Measurements from ENCODE around the gene SAP30L. TPM values are rescaled to one million over a fixed set of nuclear protein-coding genes. Genes with fewer than 3 reads are reported as not detected.

Gene SAP30L
- total RNA-seq, 6 experiments from 2014 or later, result 23.3 to 31.5 (median 28.1) TPM

DNA sequence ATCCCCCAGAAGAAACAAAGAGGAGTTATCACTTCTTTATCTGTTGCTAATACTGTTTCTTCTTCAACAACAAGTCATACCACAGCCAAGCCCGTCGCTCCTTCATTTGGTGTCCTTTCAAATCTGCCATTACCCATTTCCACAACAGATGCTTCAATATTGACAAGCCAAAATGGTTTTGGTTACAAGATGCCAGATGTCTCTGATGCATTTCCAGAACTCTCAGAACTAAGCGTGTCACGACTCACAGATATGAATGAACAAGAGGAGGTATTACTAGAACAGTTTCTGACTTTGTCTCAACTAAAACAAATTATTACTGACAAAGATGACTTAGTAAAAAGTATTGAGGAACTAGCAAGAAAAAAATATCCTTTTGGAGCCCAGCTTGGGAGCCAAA, 48.2 kb downstream of the SAP30L start:
- Mint-ChIP-seq H3K9me3 (no peaks in the 10 kb centered on the region), H3K4me1 (ENCODE audit: low read depth) (no peaks in the 10 kb centered on the region), H3K4me3 (no peak overlapping the region), H3K27ac (no peak overlapping the region), H3K27me3 (ENCODE audit: insufficient read depth) (peaks cover 47% of the 10 kb centered on the region), H3K36me3 (ENCODE audit: low read depth) (no peaks in the 10 kb centered on the region)
- DNase-seq, result no peak
- no peak for TF ChIP-seq CTCF (IDR thresholded peaks at IDR 0.05)

DNA sequence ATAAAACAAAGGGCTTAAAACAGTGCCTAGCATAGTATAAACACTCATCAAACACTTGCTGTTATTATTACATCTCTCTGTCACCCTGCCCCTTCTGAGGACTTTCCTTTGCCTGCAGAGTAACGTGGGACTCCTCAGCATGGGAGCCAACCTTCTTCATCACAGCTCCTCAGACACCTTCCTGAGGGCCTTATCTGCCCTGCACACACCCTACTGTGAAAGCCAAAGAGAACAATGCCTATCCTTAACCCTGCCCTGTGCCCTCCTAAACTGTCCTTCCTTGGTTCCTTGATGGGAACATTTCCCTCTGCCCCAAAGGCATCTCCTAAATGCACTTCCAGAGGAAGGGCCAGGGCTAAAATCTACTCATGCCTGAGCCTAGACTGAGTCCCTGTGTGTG, 52.8 kb downstream of the SAP30L start:
- H3K4me3 Mint-ChIP-seq, result no peak overlapping the region
- no peak overlapping the region for H3K27ac Mint-ChIP-seq
- H3K9me3 Mint-ChIP-seq, result no peaks in the 10 kb centered on the region
- no peak for DNase-seq
- peaks cover 49% of the 10 kb centered on the region for H3K27me3 Mint-ChIP-seq (ENCODE audit: insufficient read depth)
- no peaks in the 10 kb centered on the region for H3K4me1 Mint-ChIP-seq (ENCODE audit: low read depth)
- no peak for TF ChIP-seq CTCF (IDR thresholded peaks at IDR 0.05)
- H3K36me3 Mint-ChIP-seq (ENCODE audit: low read depth), result no peaks in the 10 kb centered on the region

GRCh38 chr5:154498994-154499393, 53.2 kb downstream of the SAP30L start:
- Mint-ChIP-seq H3K27me3 (ENCODE audit: insufficient read depth) (peaks cover 46% of the 10 kb centered on the region), H3K4me3 (no peak overlapping the region), H3K9me3 (no peaks in the 10 kb centered on the region), H3K27ac (no peak overlapping the region), H3K36me3 (ENCODE audit: low read depth) (no peaks in the 10 kb centered on the region), H3K4me1 (ENCODE audit: low read depth) (no peaks in the 10 kb centered on the region)
- DNase-seq, result no peak
- no peak for TF ChIP-seq CTCF (IDR thresholded peaks at IDR 0.05)

- TF ChIP-seq CTCF (IDR thresholded peaks at IDR 0.05), result no peak
- Mint-ChIP-seq H3K36me3 (ENCODE audit: low read depth) (no peaks in the 10 kb centered on the region), H3K4me1 (ENCODE audit: low read depth) (no peaks in the 10 kb centered on the region), H3K27me3 (ENCODE audit: insufficient read depth) (peaks cover 43% of the 10 kb centered on the region), H3K9me3 (no peaks in the 10 kb centered on the region), H3K4me3 (no peak overlapping the region), H3K27ac (no peak overlapping the region)
- DNase-seq, result no peak
Measured at GRCh38 chr5:154501566-154501965, 55.8 kb downstream of the SAP30L start.

GRCh38 chr5:154502180-154502579, 56.4 kb downstream of the SAP30L start:
- no peak for DNase-seq
- Mint-ChIP-seq H3K9me3 (no peaks in the 10 kb centered on the region), H3K36me3 (ENCODE audit: low read depth) (no peaks in the 10 kb centered on the region), H3K4me1 (ENCODE audit: low read depth) (no peaks in the 10 kb centered on the region), H3K4me3 (no peak overlapping the region), H3K27me3 (ENCODE audit: insufficient read depth) (peaks cover 45% of the 10 kb centered on the region), H3K27ac (no peak overlapping the region)
- TF ChIP-seq CTCF (IDR thresholded peaks at IDR 0.05), result no peak

- H3K4me3 Mint-ChIP-seq, result no peak overlapping the region
- no peaks in the 10 kb centered on the region for H3K4me1 Mint-ChIP-seq (ENCODE audit: low read depth)
- no peak for TF ChIP-seq CTCF (IDR thresholded peaks at IDR 0.05)
- H3K36me3 Mint-ChIP-seq (ENCODE audit: low read depth), result no peaks in the 10 kb centered on the region
- no peaks in the 10 kb centered on the region for H3K9me3 Mint-ChIP-seq
- no peak overlapping the region for H3K27ac Mint-ChIP-seq
- peaks cover 37% of the 10 kb centered on the region for H3K27me3 Mint-ChIP-seq (ENCODE audit: insufficient read depth)
- no peak for DNase-seq
Measured at GRCh38 chr5:154503698-154504039, 57.9 kb downstream of the SAP30L start.
